Astrocyte (in vitro differentiated cells and primary cell): ENCODE data around the gene EDIL3. TPM values are rescaled to one million over a fixed set of nuclear protein-coding genes. Genes with fewer than 3 reads are reported as not detected.

Source experiments
- DNase-seq: peaks from one replicate; pipeline ENCODE4 v3.0.0-alpha.2; 2010; ENCODE audit warnings: low read depth
- FAIRE-seq: peaks from 2 replicates; lab custom pipeline; 2011; peaks lifted over from hg19 to GRCh38; lab: Jason Lieb, UNC
- H2AFZ ChIP-seq: 2 replicates; pipeline ENCODE4 v1.6.0; 2012; ENCODE audit warnings: low read depth, low read length, inconsistent platforms
- H3K27ac ChIP-seq: 2 replicates; pipeline ENCODE4 v1.5.1; 2011; ENCODE audit warnings: low read depth, low read length, inconsistent platforms
- H3K27me3 ChIP-seq: 2 replicates; pipeline ENCODE4 v1.6.0; 2011; ENCODE audit warnings: low read length, inconsistent platforms; ENCODE audit not compliant: insufficient read depth
- H3K36me3 ChIP-seq: 2 replicates; pipeline ENCODE4 v1.5.1; 2011; ENCODE audit warnings: low read length, inconsistent platforms; ENCODE audit not compliant: insufficient read depth
- H3K4me1 ChIP-seq: 2 replicates; pipeline ENCODE4 v1.5.1; 2011; ENCODE audit warnings: low read length, inconsistent platforms; ENCODE audit not compliant: insufficient read depth
- H3K4me2 ChIP-seq: 2 replicates; pipeline ENCODE4 v1.6.0; 2012; ENCODE audit warnings: low read length, inconsistent platforms
- H3K4me3 ChIP-seq: 2 replicates; pipeline ENCODE4 v1.5.1; 2011; ENCODE audit warnings: low read depth, mild to moderate bottlenecking, low read length, inconsistent platforms; ENCODE audit not compliant: insufficient read depth
- H3K79me2 ChIP-seq: 2 replicates; pipeline ENCODE4 v1.6.0; 2012; ENCODE audit warnings: mild to moderate bottlenecking, low read length, inconsistent platforms; ENCODE audit not compliant: insufficient read depth
- H3K9ac ChIP-seq: 2 replicates; pipeline ENCODE4 v1.6.0; 2012; ENCODE audit warnings: mild to moderate bottlenecking, low read length, inconsistent platforms
- H3K9me3 ChIP-seq: 2 replicates; pipeline ENCODE4 v1.5.1; 2012; ENCODE audit warnings: low read depth, mild to moderate bottlenecking, low read length, inconsistent platforms; ENCODE audit not compliant: insufficient read depth
- H4K20me1 ChIP-seq: 2 replicates; pipeline ENCODE4 v1.6.0; 2012; ENCODE audit warnings: low read length, inconsistent platforms; ENCODE audit not compliant: insufficient read depth
- H3K27ac Mint-ChIP-seq: one replicate; pipeline ENCODE4 v1.8.0; 2021; ENCODE audit warnings: mild to moderate bottlenecking, mixed read lengths; ENCODE audit not compliant: unreplicated experiment
- H3K27me3 Mint-ChIP-seq: one replicate; pipeline ENCODE4 v1.8.0; 2021; ENCODE audit warnings: low read depth, mixed read lengths; ENCODE audit not compliant: unreplicated experiment
- H3K36me3 Mint-ChIP-seq: one replicate; pipeline ENCODE4 v1.8.0; 2021; ENCODE audit warnings: low read depth, mixed read lengths; ENCODE audit not compliant: unreplicated experiment
- H3K4me1 Mint-ChIP-seq: one replicate; pipeline ENCODE4 v1.8.0; 2021; ENCODE audit warnings: low read depth, mixed read lengths; ENCODE audit not compliant: unreplicated experiment
- H3K4me3 Mint-ChIP-seq: one replicate; pipeline ENCODE4 v1.8.0; 2021; ENCODE audit warnings: mild to moderate bottlenecking, moderate library complexity, mixed read lengths; ENCODE audit not compliant: unreplicated experiment
- H3K9me3 Mint-ChIP-seq: one replicate; pipeline ENCODE4 v1.8.0; 2021; ENCODE audit warnings: mild to moderate bottlenecking, mixed read lengths; ENCODE audit not compliant: unreplicated experiment
- EZH2 ChIP-seq: IDR thresholded peaks from 2 replicates; pipeline ENCODE4 v1.6.1; 2012; ENCODE audit warnings: mild to moderate bottlenecking, low read length, inconsistent platforms; ENCODE audit not compliant: insufficient read depth
- total RNA-seq: library from RNA; stranded (reverse); gene quantifications from 2 replicates; pipeline ENCODE4 v1.2.1, GENCODE V29; 2021
- TF ChIP-seq, protein P1 (sequence below): IDR thresholded peaks from 2 replicates; pipeline ENCODE4 v1.5.1; 2011; ENCODE audit warnings: low read depth, mild to moderate bottlenecking, inconsistent platforms, low read length, moderate library complexity; ENCODE audit not compliant: insufficient read depth

EDIL3 gene
- total RNA-seq, 1 donor from 2014 or later, result 226 TPM

DNA sequence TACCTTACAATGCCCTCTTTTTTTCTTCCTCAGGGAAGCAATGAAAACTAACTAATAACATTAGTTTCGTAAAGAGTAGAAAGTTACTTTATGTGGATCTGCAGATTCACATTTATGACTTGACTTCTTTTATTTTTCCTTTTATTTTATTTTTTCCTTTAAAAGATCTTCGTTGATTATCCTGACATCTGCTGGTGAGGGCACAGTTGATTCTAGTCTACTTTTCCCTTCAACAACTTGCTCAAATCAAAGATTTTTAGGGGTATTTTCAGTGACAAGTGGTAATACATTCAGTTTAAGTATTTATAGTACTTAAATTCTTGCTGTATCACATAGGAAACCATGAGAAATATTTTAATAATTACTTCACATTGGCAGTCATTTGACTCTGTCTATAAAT, 4.9 kb downstream of the EDIL3 start:
- no peak overlapping the region for H2AFZ ChIP-seq
- H3K36me3 ChIP-seq, result no peaks in the 10 kb centered on the region
- H3K9me3 Mint-ChIP-seq, result peaks cover 1% of the 10 kb centered on the region
- H3K4me2 ChIP-seq, result peak overlapping the region; percentile 79
- H3K27me3 Mint-ChIP-seq, result no peaks in the 10 kb centered on the region
- H3K9me3 ChIP-seq, result no peaks in the 10 kb centered on the region
- H4K20me1 ChIP-seq, result no peaks in the 10 kb centered on the region
- no peak overlapping the region for H3K4me3 Mint-ChIP-seq
- peak; percentile 36 for DNase-seq
- peaks cover 3% of the 10 kb centered on the region for H3K36me3 Mint-ChIP-seq
- TF ChIP-seq EZH2, result no peak
- TF ChIP-seq, protein P1, sequence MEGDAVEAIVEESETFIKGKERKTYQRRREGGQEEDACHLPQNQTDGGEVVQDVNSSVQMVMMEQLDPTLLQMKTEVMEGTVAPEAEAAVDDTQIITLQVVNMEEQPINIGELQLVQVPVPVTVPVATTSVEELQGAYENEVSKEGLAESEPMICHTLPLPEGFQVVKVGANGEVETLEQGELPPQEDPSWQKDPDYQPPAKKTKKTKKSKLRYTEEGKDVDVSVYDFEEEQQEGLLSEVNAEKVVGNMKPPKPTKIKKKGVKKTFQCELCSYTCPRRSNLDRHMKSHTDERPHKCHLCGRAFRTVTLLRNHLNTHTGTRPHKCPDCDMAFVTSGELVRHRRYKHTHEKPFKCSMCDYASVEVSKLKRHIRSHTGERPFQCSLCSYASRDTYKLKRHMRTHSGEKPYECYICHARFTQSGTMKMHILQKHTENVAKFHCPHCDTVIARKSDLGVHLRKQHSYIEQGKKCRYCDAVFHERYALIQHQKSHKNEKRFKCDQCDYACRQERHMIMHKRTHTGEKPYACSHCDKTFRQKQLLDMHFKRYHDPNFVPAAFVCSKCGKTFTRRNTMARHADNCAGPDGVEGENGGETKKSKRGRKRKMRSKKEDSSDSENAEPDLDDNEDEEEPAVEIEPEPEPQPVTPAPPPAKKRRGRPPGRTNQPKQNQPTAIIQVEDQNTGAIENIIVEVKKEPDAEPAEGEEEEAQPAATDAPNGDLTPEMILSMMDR, result peak; percentile 27
- H3K4me1 ChIP-seq, result peaks cover 29% of the 10 kb centered on the region
- H3K27me3 ChIP-seq, result no peaks in the 10 kb centered on the region
- H3K27ac Mint-ChIP-seq, result peak overlapping the region; percentile 99
- no peak overlapping the region for H3K4me3 ChIP-seq
- peaks cover 29% of the 10 kb centered on the region for H3K4me1 Mint-ChIP-seq
- no peak for FAIRE-seq
- H3K27ac ChIP-seq, result peak overlapping the region; percentile 92
- peak overlapping the region; percentile 80 for H3K9ac ChIP-seq
- H3K79me2 ChIP-seq, result peaks cover 94% of the 10 kb centered on the region

DNA sequence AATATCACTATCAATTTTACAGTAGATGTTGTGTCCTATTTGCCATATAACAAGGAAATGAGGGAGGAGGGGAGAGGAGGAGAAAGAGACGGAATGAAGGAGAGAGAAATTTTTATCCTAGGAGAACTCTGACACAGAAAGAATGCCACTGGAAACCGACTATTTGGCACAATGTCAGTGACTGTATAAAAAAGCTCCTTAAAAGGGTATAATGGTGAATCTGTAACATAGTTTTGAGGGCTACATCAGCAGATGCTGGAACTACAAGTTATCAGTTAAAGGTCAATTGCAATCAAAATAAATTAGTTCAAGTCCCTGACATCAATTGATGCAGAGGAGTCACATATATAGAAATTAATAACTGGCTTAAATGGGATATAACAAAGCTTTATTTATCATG, 5.7 kb downstream of the EDIL3 start:
- Mint-ChIP-seq H3K27ac (peak overlapping the region; percentile 99), H3K4me1 (peaks cover 30% of the 10 kb centered on the region), H3K27me3 (no peaks in the 10 kb centered on the region), H3K9me3 (peaks cover under 1% of the 10 kb centered on the region), H3K36me3 (peaks cover 9% of the 10 kb centered on the region), H3K4me3 (peak overlapping the region; percentile 78)
- no peak overlapping the region for H2AFZ ChIP-seq
- H3K9me3 ChIP-seq, result no peaks in the 10 kb centered on the region
- H3K4me2 ChIP-seq, result peak overlapping the region; percentile 79
- peak overlapping the region; percentile 92 for H3K27ac ChIP-seq
- H3K4me1 ChIP-seq, result peaks cover 29% of the 10 kb centered on the region
- TF ChIP-seq, protein P1, result no peak
- no peak for TF ChIP-seq EZH2
- no peaks in the 10 kb centered on the region for H3K27me3 ChIP-seq
- no peaks in the 10 kb centered on the region for H4K20me1 ChIP-seq
- H3K4me3 ChIP-seq, result peak overlapping the region; percentile 27
- no peaks in the 10 kb centered on the region for H3K36me3 ChIP-seq
- DNase-seq (peak; percentile 86), FAIRE-seq (peak; percentile 80)
- peaks cover 94% of the 10 kb centered on the region for H3K79me2 ChIP-seq
- H3K9ac ChIP-seq, result peak overlapping the region; percentile 80

DNA sequence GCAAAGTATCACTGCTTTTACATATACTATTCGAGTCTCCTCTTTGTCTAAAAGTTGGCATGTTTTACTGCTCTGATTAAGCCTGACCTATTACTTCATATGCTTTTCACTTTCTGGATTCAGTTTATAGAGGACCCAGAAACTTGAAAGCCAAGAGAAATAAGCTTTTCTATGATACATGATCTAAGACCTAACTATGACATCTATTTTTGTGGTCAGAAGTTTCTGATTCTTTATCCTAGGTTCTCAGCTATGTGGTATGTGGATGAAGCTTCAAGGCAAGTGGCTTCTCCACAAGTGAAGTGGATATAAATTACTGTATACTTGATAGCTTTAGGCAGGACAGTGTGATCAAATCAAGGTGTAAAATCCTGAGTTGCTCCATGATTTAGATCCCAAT, 6.3 kb downstream of the EDIL3 start:
- H4K20me1 ChIP-seq, result no peaks in the 10 kb centered on the region
- Mint-ChIP-seq H3K9me3 (no peaks in the 10 kb centered on the region), H3K36me3 (peaks cover 9% of the 10 kb centered on the region), H3K27ac (peak overlapping the region; percentile 99), H3K27me3 (no peaks in the 10 kb centered on the region), H3K4me3 (peak overlapping the region; percentile 78), H3K4me1 (peaks cover 36% of the 10 kb centered on the region)
- peak overlapping the region; percentile 79 for H3K4me2 ChIP-seq
- no peaks in the 10 kb centered on the region for H3K36me3 ChIP-seq
- peaks cover 94% of the 10 kb centered on the region for H3K79me2 ChIP-seq
- H3K9me3 ChIP-seq, result no peaks in the 10 kb centered on the region
- peak overlapping the region; percentile 27 for H3K4me3 ChIP-seq
- peak; percentile 98 for DNase-seq
- no peak for TF ChIP-seq EZH2
- TF ChIP-seq, protein P1, result no peak
- peaks cover 34% of the 10 kb centered on the region for H3K4me1 ChIP-seq
- peak overlapping the region; percentile 80 for H3K9ac ChIP-seq
- no peak for FAIRE-seq
- peak overlapping the region; percentile 92 for H3K27ac ChIP-seq
- H3K27me3 ChIP-seq, result no peaks in the 10 kb centered on the region
- H2AFZ ChIP-seq, result no peak overlapping the region
